ENCODE measurements around the gene TGFBI. TPM values are rescaled to one million over a fixed set of nuclear protein-coding genes. Genes with fewer than 3 reads are reported as not detected.
A peak's percentile ranks its signal among the peaks of the same experiment; 100 is the strongest.

TGFBI gene
- total and polyA plus RNA-seq, 9 of the 15 experiments (the other 6 are each of a cell fraction or from before 2014, with no cell fraction given) = 0.05 to 0.62 (median 0.08) TPM; not detected in 6

DNA sequence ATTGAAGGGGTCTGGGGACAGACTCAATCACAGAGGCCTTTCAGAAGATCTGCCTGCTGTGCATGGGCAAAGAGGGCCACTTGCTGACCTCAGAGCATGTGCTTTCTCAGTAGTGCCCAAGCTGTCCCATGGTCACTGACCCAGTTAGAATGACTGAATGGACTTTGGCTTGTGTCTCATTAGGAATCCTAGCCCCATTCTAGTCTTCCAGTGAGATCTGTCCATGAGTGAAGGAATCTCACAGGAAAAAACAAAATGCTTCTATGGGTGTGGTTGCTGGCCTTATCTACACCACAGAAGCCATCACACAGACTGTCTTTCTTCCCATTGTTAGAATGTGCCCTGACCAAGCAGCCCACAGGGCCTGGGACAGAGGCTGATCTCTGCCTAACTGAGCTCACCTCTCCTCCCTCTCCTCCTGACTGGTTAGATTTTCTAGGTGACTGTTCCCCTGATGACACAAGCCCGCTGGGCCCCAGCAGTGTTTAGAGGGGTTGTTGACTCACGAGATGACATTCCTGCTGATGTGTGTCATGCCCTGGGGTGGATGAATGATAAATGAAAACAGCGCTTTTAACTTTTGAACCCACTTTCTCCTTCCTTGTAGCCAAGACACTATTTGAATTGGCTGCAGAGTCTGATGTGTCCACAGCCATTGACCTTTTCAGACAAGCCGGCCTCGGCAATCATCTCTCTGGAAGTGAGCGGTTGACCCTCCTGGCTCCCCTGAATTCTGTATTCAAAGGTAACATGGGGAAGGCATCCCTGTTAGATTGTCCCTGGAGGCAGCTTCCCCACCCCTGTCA, 24.8 kb downstream of the TGFBI start (continued):
- TF ChIP-seq, protein P1, sequence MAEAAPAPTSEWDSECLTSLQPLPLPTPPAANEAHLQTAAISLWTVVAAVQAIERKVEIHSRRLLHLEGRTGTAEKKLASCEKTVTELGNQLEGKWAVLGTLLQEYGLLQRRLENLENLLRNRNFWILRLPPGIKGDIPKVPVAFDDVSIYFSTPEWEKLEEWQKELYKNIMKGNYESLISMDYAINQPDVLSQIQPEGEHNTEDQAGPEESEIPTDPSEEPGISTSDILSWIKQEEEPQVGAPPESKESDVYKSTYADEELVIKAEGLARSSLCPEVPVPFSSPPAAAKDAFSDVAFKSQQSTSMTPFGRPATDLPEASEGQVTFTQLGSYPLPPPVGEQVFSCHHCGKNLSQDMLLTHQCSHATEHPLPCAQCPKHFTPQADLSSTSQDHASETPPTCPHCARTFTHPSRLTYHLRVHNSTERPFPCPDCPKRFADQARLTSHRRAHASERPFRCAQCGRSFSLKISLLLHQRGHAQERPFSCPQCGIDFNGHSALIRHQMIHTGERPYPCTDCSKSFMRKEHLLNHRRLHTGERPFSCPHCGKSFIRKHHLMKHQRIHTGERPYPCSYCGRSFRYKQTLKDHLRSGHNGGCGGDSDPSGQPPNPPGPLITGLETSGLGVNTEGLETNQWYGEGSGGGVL (CRISPR knock-in tag; IDR thresholded peaks at IDR 0.05) = no peak
- TF ChIP-seq, protein P2, sequence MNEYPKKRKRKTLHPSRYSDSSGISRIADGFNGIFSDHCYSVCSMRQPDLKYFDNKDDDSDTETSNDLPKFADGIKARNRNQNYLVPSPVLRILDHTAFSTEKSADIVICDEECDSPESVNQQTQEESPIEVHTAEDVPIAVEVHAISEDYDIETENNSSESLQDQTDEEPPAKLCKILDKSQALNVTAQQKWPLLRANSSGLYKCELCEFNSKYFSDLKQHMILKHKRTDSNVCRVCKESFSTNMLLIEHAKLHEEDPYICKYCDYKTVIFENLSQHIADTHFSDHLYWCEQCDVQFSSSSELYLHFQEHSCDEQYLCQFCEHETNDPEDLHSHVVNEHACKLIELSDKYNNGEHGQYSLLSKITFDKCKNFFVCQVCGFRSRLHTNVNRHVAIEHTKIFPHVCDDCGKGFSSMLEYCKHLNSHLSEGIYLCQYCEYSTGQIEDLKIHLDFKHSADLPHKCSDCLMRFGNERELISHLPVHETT (CRISPR knock-in tag; conservative IDR thresholded peaks at IDR 0.05 in 1 of 2, IDR thresholded peaks at IDR 0.05 in 1 of 2) = no peak
- TF ChIP-seq TEAD1 (CRISPR knock-in tag; IDR thresholded peaks at IDR 0.05) = peak in 1 of 2 experiments; percentile 54; a peak in 1 of 4 replicates
